Measurements from ENCODE around the gene RAB7A.

RAB7A gene

DNA sequence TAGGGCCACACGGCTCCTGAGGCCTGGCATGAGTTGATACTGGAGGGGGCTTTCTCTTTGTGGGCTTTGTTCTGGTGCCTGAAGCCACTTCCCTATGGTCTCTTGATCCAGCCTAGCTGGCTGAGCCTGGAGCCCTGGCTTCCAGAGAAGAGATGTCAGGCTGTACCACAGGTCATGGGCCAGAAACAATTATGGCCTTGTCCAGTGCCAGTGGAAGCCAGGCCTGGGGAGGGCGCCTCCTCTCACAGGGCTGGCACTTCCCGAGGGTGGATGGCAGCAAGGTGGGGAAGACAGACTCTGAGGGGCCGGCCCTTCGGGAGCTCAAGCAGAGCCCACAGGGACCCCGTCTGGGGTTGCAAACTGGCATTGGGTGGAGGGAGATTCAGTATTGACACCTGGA lies 118.5 kb downstream of the RAB7A start:
- Histone ChIP-seq H3K27ac (ENCODE audit: low read depth, low read length) (no peak overlapping the region), H3K36me3 (ENCODE audit: low read length) (no peaks in the 10 kb centered on the region), H3K27me3 (ENCODE audit: low read length) (no peaks in the 10 kb centered on the region)

GRCh38 chr3:128845119-128845777 lies 119.3 kb downstream of the RAB7A start:
- Histone ChIP-seq H3K9me3 (ENCODE audit: insufficient read depth, low read length) (no peaks in the 10 kb centered on the region), H2AFZ (ENCODE audit: low read depth, low read length, severe bottlenecking) (peak overlapping the region; percentile 90), H3K27ac (ENCODE audit: low read depth, low read length) (no peak overlapping the region)

More for the DNA sequence above, 118.5 kb downstream of the RAB7A start:
- Histone ChIP-seq H3K9me2 (replicated peaks; ENCODE audit: insufficient read depth, low read length) (no peaks in the 10 kb centered on the region), H3K9ac (ENCODE audit: low read length) (no peak overlapping the region), H3K4me3 (ENCODE audit: insufficient read depth, low read length, poor library complexity, severe bottlenecking) (no peak overlapping the region), H3K4me2 (ENCODE audit: low read depth, low read length, poor library complexity, severe bottlenecking) (no peak overlapping the region), H4K20me1 (ENCODE audit: low read depth, low read length) (no peaks in the 10 kb centered on the region), H3K9me3 (ENCODE audit: insufficient read depth, low read length) (no peaks in the 10 kb centered on the region), H2AFZ (ENCODE audit: low read depth, low read length, severe bottlenecking) (no peak overlapping the region), H3K79me2 (ENCODE audit: insufficient read depth, low read length) (no peaks in the 10 kb centered on the region), H3F3A (ENCODE audit: insufficient read depth) (no peaks in the 10 kb centered on the region)
- TF ChIP-seq CTCF (IDR thresholded peaks at IDR 0.05; ENCODE audit: insufficient read depth, low read length, poor library complexity, severe bottlenecking), result no peak
- TF ChIP-seq EZH2phosphoT487 (conservative IDR thresholded peaks at IDR 0.05; ENCODE audit: low read length), result no peak

GRCh38 chr3:128845778-128846485 lies 119.9 kb downstream of the RAB7A start:
- Histone ChIP-seq H3K27me3 (ENCODE audit: low read length) (no peaks in the 10 kb centered on the region), H3K9me3 (ENCODE audit: insufficient read depth, low read length) (no peaks in the 10 kb centered on the region), H4K20me1 (ENCODE audit: low read depth, low read length) (no peaks in the 10 kb centered on the region), H3K9ac (ENCODE audit: low read length) (peak overlapping the region; percentile 44; the same call in 1 of the 2 replicates), H3K9me2 (replicated peaks; ENCODE audit: insufficient read depth, low read length) (no peaks in the 10 kb centered on the region), H2AFZ (ENCODE audit: low read depth, low read length, severe bottlenecking) (peak overlapping the region; percentile 90), H3K79me2 (ENCODE audit: insufficient read depth, low read length) (no peaks in the 10 kb centered on the region), H3K27ac (ENCODE audit: low read depth, low read length) (no peak overlapping the region), H3K4me2 (ENCODE audit: low read depth, low read length, poor library complexity, severe bottlenecking) (peak overlapping the region; percentile 44), H3F3A (ENCODE audit: insufficient read depth) (no peaks in the 10 kb centered on the region), H3K36me3 (ENCODE audit: low read length) (no peaks in the 10 kb centered on the region), H3K4me3 (ENCODE audit: insufficient read depth, low read length, poor library complexity, severe bottlenecking) (peak overlapping the region; percentile 28)
- peak; percentile 66 for TF ChIP-seq CTCF (IDR thresholded peaks at IDR 0.05; ENCODE audit: insufficient read depth, low read length, poor library complexity, severe bottlenecking)
- TF ChIP-seq EZH2phosphoT487 (conservative IDR thresholded peaks at IDR 0.05; ENCODE audit: low read length), result no peak

More at GRCh38 chr3:128845119-128845777, 119.3 kb downstream of the RAB7A start:
- Histone ChIP-seq H3K9me2 (replicated peaks; ENCODE audit: insufficient read depth, low read length) (no peaks in the 10 kb centered on the region), H3F3A (ENCODE audit: insufficient read depth) (no peaks in the 10 kb centered on the region), H3K79me2 (ENCODE audit: insufficient read depth, low read length) (no peaks in the 10 kb centered on the region), H3K4me3 (ENCODE audit: insufficient read depth, low read length, poor library complexity, severe bottlenecking) (no peak overlapping the region), H3K4me2 (ENCODE audit: low read depth, low read length, poor library complexity, severe bottlenecking) (peak overlapping the region; percentile 44), H3K36me3 (ENCODE audit: low read length) (no peaks in the 10 kb centered on the region), H4K20me1 (ENCODE audit: low read depth, low read length) (no peaks in the 10 kb centered on the region), H3K9ac (ENCODE audit: low read length) (no peak overlapping the region), H3K27me3 (ENCODE audit: low read length) (no peaks in the 10 kb centered on the region)
- no peak for TF ChIP-seq EZH2phosphoT487 (conservative IDR thresholded peaks at IDR 0.05; ENCODE audit: low read length)
- peak; percentile 46 for TF ChIP-seq CTCF (IDR thresholded peaks at IDR 0.05; ENCODE audit: insufficient read depth, low read length, poor library complexity, severe bottlenecking)

All from SU-DHL-6 (cell line).